Measurements from ENCODE around the gene PAM. TPM values are rescaled to one million over a fixed set of nuclear protein-coding genes. Genes with fewer than 3 reads are reported as not detected.

PAM gene
- total and polyA plus RNA-seq, 4 donors, result 8.2 to 27.5 (median 13.7) TPM

DNA sequence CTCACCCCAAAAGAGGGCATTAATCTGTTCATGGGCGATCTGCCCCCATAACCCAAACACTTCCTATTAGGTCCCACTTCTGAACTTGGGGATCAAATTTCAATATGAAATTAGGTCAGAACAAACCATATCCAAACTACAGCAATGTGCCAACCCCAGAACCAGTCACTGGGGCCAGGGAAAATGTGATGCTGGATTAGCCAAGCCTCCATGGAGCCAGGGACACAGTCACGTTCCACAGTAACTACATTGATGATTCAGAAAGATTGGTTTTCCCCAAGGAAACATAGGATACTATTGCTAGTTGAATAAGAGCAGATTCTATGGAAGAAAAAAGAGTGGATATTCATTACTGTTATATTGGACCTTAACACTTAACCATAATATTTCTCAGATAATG, 280.6 kb downstream of the PAM start:
- no peaks in the 10 kb centered on the region for H3K36me3 ChIP-seq (ENCODE audit: control insufficient read depth in 4 of 4, insufficient read depth in 3 of 4, low read depth in 1 of 4, low read length in 3 of 4)
- no peaks in the 10 kb centered on the region for H3K4me1 ChIP-seq (ENCODE audit: control insufficient read depth in 4 of 4, insufficient read depth in 4 of 4, low read length in 3 of 4)
- no peak overlapping the region for H3K27ac ChIP-seq (ENCODE audit: low read depth in 1 of 2, low read length in 2 of 2)
- 52% methylated on average over 2 of the region's 2 CpGs for WGBS
- H3K9me3 ChIP-seq (ENCODE audit: control insufficient read depth in 4 of 4, low read length in 3 of 4), result peaks cover 0 to 3% (median under 1%) of the 10 kb centered on the region in 4 donors
- no peak overlapping the region for H3K4me3 ChIP-seq (ENCODE audit: low read depth in 1 of 3, low read length in 3 of 3)
- no peak overlapping the region for H3K9ac ChIP-seq (ENCODE audit: low read depth in 1 of 2, low read length in 2 of 2)
- DNase-seq (ENCODE audit: low spot score), result no peak
- no peaks in the 10 kb centered on the region for H3K27me3 ChIP-seq (ENCODE audit: control insufficient read depth in 4 of 4, insufficient read depth in 4 of 4, low read length in 3 of 4)
- TF ChIP-seq GABPA (IDR thresholded peaks at IDR 0.05 in 1 of 2, conservative IDR thresholded peaks at IDR 0.05 in 1 of 2), result no peak
- TF ChIP-seq REST (IDR thresholded peaks at IDR 0.05), result no peak
- TF ChIP-seq HNF4A (conservative IDR thresholded peaks at IDR 0.05), result no peak
- no peak for TF ChIP-seq ATF3 (IDR thresholded peaks at IDR 0.05)
- no peak for TF ChIP-seq JUND (IDR thresholded peaks at IDR 0.05)
- TF ChIP-seq RAD21 (IDR thresholded peaks at IDR 0.05), result no peak
- no peak for TF ChIP-seq CTCF (IDR thresholded peaks at IDR 0.05; ENCODE audit: low read depth, low read length, missing input control)
- no peak for TF ChIP-seq FOXA1 (IDR thresholded peaks at IDR 0.05)

DNA sequence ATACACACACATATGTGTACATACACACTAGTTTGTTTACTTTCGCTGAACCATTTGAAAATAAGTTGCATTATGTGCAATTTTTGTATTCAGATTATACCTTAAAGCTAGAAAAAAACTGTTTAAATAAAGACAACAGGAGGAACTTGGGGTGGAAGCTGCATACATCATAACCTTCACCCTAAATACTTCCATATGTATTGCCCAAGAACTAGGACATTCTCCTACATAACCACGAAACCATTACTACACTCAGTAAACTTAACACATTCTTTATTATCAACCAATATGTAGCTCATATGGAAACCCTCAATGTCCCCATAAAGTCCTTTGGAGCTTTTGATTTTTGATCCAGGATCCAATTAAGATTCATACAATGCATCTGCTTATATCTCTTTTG, 281.5 kb downstream of the PAM start:
- no peaks in the 10 kb centered on the region for H3K36me3 ChIP-seq (ENCODE audit: control insufficient read depth in 4 of 4, insufficient read depth in 3 of 4, low read depth in 1 of 4, low read length in 3 of 4)
- DNase-seq (ENCODE audit: low spot score), result no peak
- H3K27ac ChIP-seq (ENCODE audit: low read depth in 1 of 2, low read length in 2 of 2), result no peak overlapping the region
- peaks cover 0 to 3% (median under 1%) of the 10 kb centered on the region in 4 donors for H3K9me3 ChIP-seq (ENCODE audit: control insufficient read depth in 4 of 4, low read length in 3 of 4)
- H3K27me3 ChIP-seq (ENCODE audit: control insufficient read depth in 4 of 4, insufficient read depth in 4 of 4, low read length in 3 of 4), result no peaks in the 10 kb centered on the region
- 89% methylated on average over 2 of the region's 2 CpGs for WGBS
- no peak overlapping the region for H3K4me3 ChIP-seq (ENCODE audit: low read depth in 1 of 3, low read length in 3 of 3)
- TF ChIP-seq NR2F2 (IDR thresholded peaks at IDR 0.05), result no peak
- no peak for TF ChIP-seq ZBTB33 (IDR thresholded peaks at IDR 0.05)
- TF ChIP-seq RAD21 (IDR thresholded peaks at IDR 0.05), result no peak
- no peak for TF ChIP-seq RXRA (IDR thresholded peaks at IDR 0.05)
- TF ChIP-seq TAF1 (conservative IDR thresholded peaks at IDR 0.05), result no peak
- no peak for TF ChIP-seq SP1 (IDR thresholded peaks at IDR 0.05)
- TF ChIP-seq CTCF (IDR thresholded peaks at IDR 0.05; ENCODE audit: low read depth, low read length, missing input control), result no peak
- no peak for TF ChIP-seq FOXA2 (IDR thresholded peaks at IDR 0.05)
- TF ChIP-seq MAX (IDR thresholded peaks at IDR 0.05), result no peak
- TF ChIP-seq JUND (IDR thresholded peaks at IDR 0.05), result no peak
- no peaks in the 10 kb centered on the region for H3K4me1 ChIP-seq (ENCODE audit: control insufficient read depth in 4 of 4, insufficient read depth in 4 of 4, low read length in 3 of 4)
- H3K9ac ChIP-seq (ENCODE audit: low read depth in 1 of 2, low read length in 2 of 2), result no peak overlapping the region
